Measurements from ENCODE around the gene DNM2. TPM values are rescaled to one million over a fixed set of nuclear protein-coding genes. Genes with fewer than 3 reads are reported as not detected.

The DNM2 gene
- total and polyA plus RNA-seq, 9 of the 15 experiments (the other 6 are each of a cell fraction or from before 2014, with no cell fraction given), result 2.2 to 161 (median 72.6) TPM

DNA sequence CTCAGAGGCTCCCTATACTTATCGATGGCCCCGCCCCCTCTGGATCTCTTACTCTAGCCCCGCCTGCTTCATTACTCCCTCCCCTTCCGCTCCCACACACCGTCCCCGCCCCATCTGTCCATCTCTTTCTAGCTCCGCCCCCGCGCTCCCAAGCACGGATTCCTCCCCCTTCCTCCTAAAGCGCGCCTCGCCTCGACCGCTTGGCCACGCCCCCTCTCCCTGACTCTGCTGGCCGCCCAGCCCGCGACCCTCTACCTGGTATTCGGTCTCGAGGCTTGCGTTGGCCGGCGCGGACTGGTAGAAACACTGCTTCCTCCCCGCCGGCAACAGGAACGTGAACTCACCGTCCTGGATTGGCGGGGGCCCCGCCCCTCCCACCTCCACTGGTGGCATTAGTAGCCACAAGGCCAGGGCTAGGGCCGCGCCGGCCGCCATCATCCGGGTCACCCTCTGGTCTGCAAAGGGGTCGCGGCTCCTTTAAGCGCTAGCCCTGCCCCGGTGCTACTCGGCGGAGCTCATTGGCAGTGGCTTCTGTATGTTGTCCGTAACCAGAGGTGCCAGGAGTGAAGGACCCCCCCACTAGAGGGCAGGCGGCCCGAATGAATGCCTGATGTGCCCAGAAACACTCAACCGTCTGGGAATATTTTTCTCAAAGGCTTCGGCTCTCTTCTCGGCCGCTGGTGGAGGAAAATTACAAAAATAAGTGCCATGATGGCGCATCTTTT is 118.0 kb downstream of the DNM2 start, which contains the start of gene TMED1 (continued):
- no peak for TF ChIP-seq TAF9B (IDR thresholded peaks at IDR 0.05; ENCODE audit: partially characterized antibody)
- no peak for TF ChIP-seq BRCA1 (IDR thresholded peaks at IDR 0.05)
- no peak for TF ChIP-seq BRCA1 (CRISPR knock-in tag; IDR thresholded peaks at IDR 0.05)
- TF ChIP-seq PTBP1 (IDR thresholded peaks at IDR 0.05; ENCODE audit: low read depth, low read length), result no peak
- no peak for TF ChIP-seq ELF1 (tag; IDR thresholded peaks at IDR 0.05)
- no peak for TF ChIP-seq EZH2 (IDR thresholded peaks at IDR 0.05; ENCODE audit: borderline replicate concordance, low read depth, low read length)
- no peak for TF ChIP-seq ZNF217 (CRISPR knock-in tag; IDR thresholded peaks at IDR 0.05)
- TF ChIP-seq ZNF589 (CRISPR knock-in tag; IDR thresholded peaks at IDR 0.05; ENCODE audit: low read depth), result no peak
- TF ChIP-seq ZNF197 (CRISPR knock-in tag; IDR thresholded peaks at IDR 0.05; ENCODE audit: low read depth), result no peak; the same call in 1 of the 2 replicates
- no peak for TF ChIP-seq ZNF324 (CRISPR knock-in tag; IDR thresholded peaks at IDR 0.05)
- TF ChIP-seq, protein P1, sequence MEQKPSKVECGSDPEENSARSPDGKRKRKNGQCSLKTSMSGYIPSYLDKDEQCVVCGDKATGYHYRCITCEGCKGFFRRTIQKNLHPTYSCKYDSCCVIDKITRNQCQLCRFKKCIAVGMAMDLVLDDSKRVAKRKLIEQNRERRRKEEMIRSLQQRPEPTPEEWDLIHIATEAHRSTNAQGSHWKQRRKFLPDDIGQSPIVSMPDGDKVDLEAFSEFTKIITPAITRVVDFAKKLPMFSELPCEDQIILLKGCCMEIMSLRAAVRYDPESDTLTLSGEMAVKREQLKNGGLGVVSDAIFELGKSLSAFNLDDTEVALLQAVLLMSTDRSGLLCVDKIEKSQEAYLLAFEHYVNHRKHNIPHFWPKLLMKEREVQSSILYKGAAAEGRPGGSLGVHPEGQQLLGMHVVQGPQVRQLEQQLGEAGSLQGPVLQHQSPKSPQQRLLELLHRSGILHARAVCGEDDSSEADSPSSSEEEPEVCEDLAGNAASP (IDR thresholded peaks at IDR 0.05), result no peak
- TF ChIP-seq CTCF (IDR thresholded peaks at IDR 0.05 in 2 of 3, conservative IDR thresholded peaks at IDR 0.05 in 1 of 3; ENCODE audit: insufficient read depth in 2 of 3, low read depth in 1 of 3, low read length in 3 of 3), result peak; percentile 9 to 22 (median 20); a peak in 1 of 6 replicates
- TF ChIP-seq ZKSCAN1 (IDR thresholded peaks at IDR 0.05; ENCODE audit: low read depth, low read length), result peak; percentile 12; the same call in 1 of the 2 replicates
- no peak for TF ChIP-seq RBM34 (IDR thresholded peaks at IDR 0.05; ENCODE audit: borderline replicate concordance, insufficient read depth, low read length)
- no peak for TF ChIP-seq ZNF398 (CRISPR knock-in tag; IDR thresholded peaks at IDR 0.05)
- TF ChIP-seq HDAC3 (IDR thresholded peaks at IDR 0.05; ENCODE audit: borderline replicate concordance, partially characterized antibody), result no peak
- no peak for TF ChIP-seq CHD1 (IDR thresholded peaks at IDR 0.05; ENCODE audit: low read length)
- TF ChIP-seq FOSL1 (tag; conservative IDR thresholded peaks at IDR 0.05), result no peak
- no peak for TF ChIP-seq ZNF76 (CRISPR knock-in tag; IDR thresholded peaks at IDR 0.05; ENCODE audit: borderline replicate concordance)
- no peak for TF ChIP-seq ZNF124 (CRISPR knock-in tag; IDR thresholded peaks at IDR 0.05)
- no peak for TF ChIP-seq GTF2A2 (tag; IDR thresholded peaks at IDR 0.05)
- no peak for TF ChIP-seq IRF2 (CRISPR knock-in tag; IDR thresholded peaks at IDR 0.05)
- TF ChIP-seq ZBTB7A (IDR thresholded peaks at IDR 0.05; ENCODE audit: borderline replicate concordance, control insufficient read depth, low read depth, low read length), result peak; percentile 56
- no peak for TF ChIP-seq ZNF436 (CRISPR knock-in tag; IDR thresholded peaks at IDR 0.05)
- no peak for TF ChIP-seq ZNF253 (CRISPR knock-in tag; conservative IDR thresholded peaks at IDR 0.05)
- TF ChIP-seq ZZZ3 (IDR thresholded peaks at IDR 0.05), result no peak
